ENCODE measurements around the gene SLMAP.

DNA sequence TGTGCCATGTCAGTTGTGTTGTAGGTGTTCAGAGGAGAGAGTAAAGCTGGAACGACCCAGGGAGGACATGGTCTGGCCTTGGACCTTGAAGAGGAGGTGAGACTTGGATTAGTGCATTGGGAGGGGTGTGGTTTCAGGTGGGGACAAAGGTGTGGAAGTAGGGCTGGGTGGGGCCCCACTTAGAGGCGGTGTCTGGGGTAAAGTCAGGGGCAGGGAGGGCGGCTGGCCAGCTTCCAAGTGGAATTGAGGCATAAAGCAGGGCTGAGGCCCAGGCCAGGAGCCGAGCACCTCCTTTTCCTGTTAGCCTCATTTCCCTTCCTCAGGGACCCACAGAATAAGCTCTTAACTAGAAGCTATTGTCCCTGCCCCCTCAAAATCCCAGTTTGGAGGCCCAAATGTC, 215.9 kb downstream of the SLMAP start:
- TF ChIP-seq, protein P1, sequence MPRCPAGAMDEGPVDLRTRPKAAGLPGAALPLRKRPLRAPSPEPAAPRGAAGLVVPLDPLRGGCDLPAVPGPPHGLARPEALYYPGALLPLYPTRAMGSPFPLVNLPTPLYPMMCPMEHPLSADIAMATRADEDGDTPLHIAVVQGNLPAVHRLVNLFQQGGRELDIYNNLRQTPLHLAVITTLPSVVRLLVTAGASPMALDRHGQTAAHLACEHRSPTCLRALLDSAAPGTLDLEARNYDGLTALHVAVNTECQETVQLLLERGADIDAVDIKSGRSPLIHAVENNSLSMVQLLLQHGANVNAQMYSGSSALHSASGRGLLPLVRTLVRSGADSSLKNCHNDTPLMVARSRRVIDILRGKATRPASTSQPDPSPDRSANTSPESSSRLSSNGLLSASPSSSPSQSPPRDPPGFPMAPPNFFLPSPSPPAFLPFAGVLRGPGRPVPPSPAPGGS (CRISPR knock-in tag; IDR thresholded peaks at IDR 0.05): no peak
- TF ChIP-seq, protein P2, sequence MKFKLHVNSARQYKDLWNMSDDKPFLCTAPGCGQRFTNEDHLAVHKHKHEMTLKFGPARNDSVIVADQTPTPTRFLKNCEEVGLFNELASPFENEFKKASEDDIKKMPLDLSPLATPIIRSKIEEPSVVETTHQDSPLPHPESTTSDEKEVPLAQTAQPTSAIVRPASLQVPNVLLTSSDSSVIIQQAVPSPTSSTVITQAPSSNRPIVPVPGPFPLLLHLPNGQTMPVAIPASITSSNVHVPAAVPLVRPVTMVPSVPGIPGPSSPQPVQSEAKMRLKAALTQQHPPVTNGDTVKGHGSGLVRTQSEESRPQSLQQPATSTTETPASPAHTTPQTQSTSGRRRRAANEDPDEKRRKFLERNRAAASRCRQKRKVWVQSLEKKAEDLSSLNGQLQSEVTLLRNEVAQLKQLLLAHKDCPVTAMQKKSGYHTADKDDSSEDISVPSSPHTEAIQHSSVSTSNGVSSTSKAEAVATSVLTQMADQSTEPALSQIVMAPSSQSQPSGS (CRISPR knock-in tag; IDR thresholded peaks at IDR 0.05): no peak
- TF ChIP-seq ZBTB20 (CRISPR knock-in tag; IDR thresholded peaks at IDR 0.05; ENCODE audit: borderline replicate concordance, low read depth) (no peak), TAF1 (CRISPR knock-in tag; IDR thresholded peaks at IDR 0.05) (no peak), GLI4 (CRISPR knock-in tag; IDR thresholded peaks at IDR 0.05; ENCODE audit: borderline replicate concordance) (no peak), ZBTB8A (CRISPR knock-in tag; IDR thresholded peaks at IDR 0.05; ENCODE audit: borderline replicate concordance, low read depth) (no peak), ZNF652 (CRISPR knock-in tag; IDR thresholded peaks at IDR 0.05; ENCODE audit: borderline replicate concordance, low read depth) (no peak), EP300 (IDR thresholded peaks at IDR 0.05; ENCODE audit: low read depth in 2 of 2, low read length in 2 of 2) (no peak), EP300 (CRISPR knock-in tag; IDR thresholded peaks at IDR 0.05; ENCODE audit: borderline replicate concordance) (no peak), KLF6 (CRISPR knock-in tag; IDR thresholded peaks at IDR 0.05) (no peak), FOXK2 (IDR thresholded peaks at IDR 0.05) (no peak), POLR2A (IDR thresholded peaks at IDR 0.05; ENCODE audit: insufficient read depth in 1 of 2, low read depth in 2 of 2, low read length in 2 of 2) (no peak), HDAC2 (CRISPR knock-in tag; IDR thresholded peaks at IDR 0.05) (no peak)
- TF ChIP-seq, protein P3, sequence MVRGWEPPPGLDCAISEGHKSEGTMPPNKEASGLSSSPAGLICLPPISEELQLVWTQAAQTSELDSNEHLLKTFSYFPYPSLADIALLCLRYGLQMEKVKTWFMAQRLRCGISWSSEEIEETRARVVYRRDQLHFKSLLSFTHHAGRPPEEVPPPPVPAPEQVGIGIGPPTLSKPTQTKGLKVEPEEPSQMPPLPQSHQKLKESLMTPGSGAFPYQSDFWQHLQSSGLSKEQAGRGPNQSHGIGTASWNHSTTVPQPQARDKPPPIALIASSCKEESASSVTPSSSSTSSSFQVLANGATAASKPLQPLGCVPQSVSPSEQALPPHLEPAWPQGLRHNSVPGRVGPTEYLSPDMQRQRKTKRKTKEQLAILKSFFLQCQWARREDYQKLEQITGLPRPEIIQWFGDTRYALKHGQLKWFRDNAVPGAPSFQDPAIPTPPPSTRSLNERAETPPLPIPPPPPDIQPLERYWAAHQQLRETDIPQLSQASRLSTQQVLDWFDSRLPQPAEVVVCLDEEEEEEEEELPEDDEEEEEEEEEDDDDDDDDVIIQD (CRISPR knock-in tag; IDR thresholded peaks at IDR 0.05; ENCODE audit: low read depth): no peak
- TF ChIP-seq, protein P4, sequence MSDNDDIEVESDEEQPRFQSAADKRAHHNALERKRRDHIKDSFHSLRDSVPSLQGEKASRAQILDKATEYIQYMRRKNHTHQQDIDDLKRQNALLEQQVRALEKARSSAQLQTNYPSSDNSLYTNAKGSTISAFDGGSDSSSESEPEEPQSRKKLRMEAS (IDR thresholded peaks at IDR 0.05): no peak
